CD14-positive monocyte (primary cell): ENCODE measurements around the gene LRRC45. TPM values are rescaled to one million over a fixed set of nuclear protein-coding genes. Genes with fewer than 3 reads are reported as not detected.

Experiments used
- DNase-seq, 3 donors: peaks; one replicate each; pipeline ENCODE4 v3.0.0-alpha.2; 2011 to 2022
- H2AFZ ChIP-seq: 2 replicates; pipeline ENCODE4 v1.6.0; 2012; ENCODE audit warnings: mild to moderate bottlenecking, low read depth, low read length, inconsistent platforms; ENCODE audit not compliant: insufficient read depth, poor library complexity, severe bottlenecking
- H3K27ac ChIP-seq, 2 donors: 1 replicate in 1 of 2; 2 replicates in 1 of 2; pipeline ENCODE4 v1.5.1; 2012 to 2013; ENCODE audit warnings: low read length in 2 of 2, control low read depth in 1 of 2, inconsistent platforms in 1 of 2, low read depth in 1 of 2, mild to moderate bottlenecking in 1 of 2
- H3K27me3 ChIP-seq, 2 donors: one replicate each; pipeline versions ENCODE4 v1.6.0 to v1.6.1; 2011 to 2013; ENCODE audit warnings: low read length in 2 of 2; ENCODE audit not compliant: control insufficient read depth in 2 of 2, insufficient read depth in 2 of 2
- H3K36me3 ChIP-seq, 2 donors: replicated peaks in 1 of 2; 1 replicate in 1 of 2; 2 replicates in 1 of 2; pipeline versions ENCODE4 v1.5.1 to v1.6.1; 2012 to 2013; ENCODE audit warnings: low read length in 2 of 2, control low read depth in 1 of 2, inconsistent platforms in 1 of 2, mild to moderate bottlenecking in 1 of 2; ENCODE audit not compliant: insufficient read depth in 2 of 2, control insufficient read depth in 1 of 2
- H3K4me1 ChIP-seq, 2 donors: 1 replicate in 1 of 2; 2 replicates in 1 of 2; pipeline versions ENCODE4 v1.5.1 to v1.6.1; 2012 to 2013; ENCODE audit warnings: low read length in 2 of 2, control low read depth in 1 of 2, inconsistent platforms in 1 of 2, mild to moderate bottlenecking in 1 of 2, moderate library complexity in 1 of 2; ENCODE audit not compliant: insufficient read depth in 2 of 2, control insufficient read depth in 1 of 2
- H3K4me2 ChIP-seq: replicated peaks from 2 replicates; pipeline ENCODE3; 2012; ENCODE audit warnings: low read length, moderate library complexity, mild to moderate bottlenecking; ENCODE audit not compliant: poor library complexity, severe bottlenecking; ENCODE audit errors: extremely low read depth
- H3K4me3 ChIP-seq, 3 experiments: fragments of 200-600 bp in 1 of 3; sonication (generic) in 1 of 3; replicated peaks in 1 of 3; 1 replicate in 2 of 3; 2 replicates in 1 of 3; pipeline ENCODE4 v1.5.1; 2011 to 2013; ENCODE audit warnings: low read length in 3 of 3, mild to moderate bottlenecking in 3 of 3, control low read depth in 2 of 3, low read depth in 2 of 3, inconsistent platforms in 1 of 3, moderate library complexity in 1 of 3
- H3K79me2 ChIP-seq: 2 replicates; pipeline ENCODE4 v1.6.0; 2012; ENCODE audit warnings: mild to moderate bottlenecking, control low read depth, inconsistent platforms, low read length, moderate library complexity; ENCODE audit not compliant: insufficient read depth
- H3K9ac ChIP-seq: 2 replicates; pipeline ENCODE4 v1.6.0; 2017; ENCODE audit warnings: low read length, mild to moderate bottlenecking; ENCODE audit not compliant: insufficient read depth, poor library complexity, severe bottlenecking
- H3K9me3 ChIP-seq, 2 donors: replicated peaks in 1 of 2; 1 replicate in 1 of 2; 2 replicates in 1 of 2; pipeline versions ENCODE4 v1.5.1 to v1.6.1; 2012 to 2013; ENCODE audit warnings: low read length in 2 of 2, control low read depth in 1 of 2; ENCODE audit not compliant: control insufficient read depth in 1 of 2, insufficient read depth in 1 of 2
- H4K20me1 ChIP-seq: 2 replicates; pipeline ENCODE4 v1.6.0; 2012; ENCODE audit warnings: mild to moderate bottlenecking, low read length, control low read depth, moderate library complexity; ENCODE audit not compliant: insufficient read depth
- H3K27ac Mint-ChIP-seq, 7 donors: one replicate each; pipeline ENCODE4 v1.8.0; 2020; ENCODE audit warnings: mild to moderate bottlenecking in 7 of 7, mixed read lengths in 7 of 7, moderate library complexity in 6 of 7, inconsistent platforms in 2 of 7
- H3K27me3 Mint-ChIP-seq, 3 donors: one replicate each; pipeline ENCODE4 v1.8.0; 2021 to 2022; ENCODE audit warnings: low read depth in 3 of 3, mild to moderate bottlenecking in 3 of 3, mixed read lengths in 3 of 3, moderate library complexity in 3 of 3, inconsistent platforms in 1 of 3
- H3K36me3 Mint-ChIP-seq, 2 donors: one replicate each; pipeline ENCODE4 v1.8.0; 2020; ENCODE audit warnings: mixed read lengths in 2 of 2, inconsistent platforms in 1 of 2, mild to moderate bottlenecking in 1 of 2
- H3K4me1 Mint-ChIP-seq: one replicate; pipeline ENCODE4 v1.8.0; 2020; ENCODE audit warnings: mild to moderate bottlenecking, mixed read lengths
- H3K4me3 Mint-ChIP-seq, 2 donors: one replicate each; pipeline ENCODE4 v1.8.0; 2020; ENCODE audit warnings: mild to moderate bottlenecking in 2 of 2, mixed read lengths in 2 of 2, moderate library complexity in 1 of 2
- H3K9me3 Mint-ChIP-seq, 7 donors: one replicate each; pipeline ENCODE4 v1.8.0; 2020 to 2022; ENCODE audit warnings: mixed read lengths in 7 of 7, mild to moderate bottlenecking in 6 of 7, moderate library complexity in 6 of 7, inconsistent platforms in 2 of 7
- WGBS: methylation state at CpG from one replicate; pipeline ENCODE4 v1.1.5; 2013; ENCODE audit warnings: missing lambda C conversion rate; ENCODE audit not compliant: insufficient coverage; 5-methylcytosine and 5-hydroxymethylcytosine counted together
- intact Hi-C, 2 donors: fragments of 100-400 bp; cut with micrococcal nuclease; formaldehyde crosslinking; loops; one replicate each; pipeline versions ENCODE4 v1.15.0 to v1.15.1; 2023
- polyA plus RNA-seq, 3 donors: library from polyadenylated mRNA; depleted of rRNA in 1 of 3; unstranded in 2 of 3; stranded (reverse) in 1 of 3; fragments of 300-500 nt in 2 of 3; fragments of >200 nt in 1 of 3; fragmentation: Illumina TruSeq in 2 of 3; gene quantifications; 1 replicate in 2 of 3; 2 replicates in 1 of 3; pipeline ENCODE4 v1.2.3, GENCODE V29; 2012 to 2021
- TF ChIP-seq, protein P1 (sequence below): fragments of 200-600 bp; IDR thresholded peaks from one replicate; pipeline ENCODE4 v1.8.0; 2022; ENCODE audit warnings: antibody characterized with exemption, mild to moderate bottlenecking

Gene LRRC45
- polyA plus RNA-seq, 3 donors = 2.6 to 12.2 (median 3.4) TPM

DNA sequence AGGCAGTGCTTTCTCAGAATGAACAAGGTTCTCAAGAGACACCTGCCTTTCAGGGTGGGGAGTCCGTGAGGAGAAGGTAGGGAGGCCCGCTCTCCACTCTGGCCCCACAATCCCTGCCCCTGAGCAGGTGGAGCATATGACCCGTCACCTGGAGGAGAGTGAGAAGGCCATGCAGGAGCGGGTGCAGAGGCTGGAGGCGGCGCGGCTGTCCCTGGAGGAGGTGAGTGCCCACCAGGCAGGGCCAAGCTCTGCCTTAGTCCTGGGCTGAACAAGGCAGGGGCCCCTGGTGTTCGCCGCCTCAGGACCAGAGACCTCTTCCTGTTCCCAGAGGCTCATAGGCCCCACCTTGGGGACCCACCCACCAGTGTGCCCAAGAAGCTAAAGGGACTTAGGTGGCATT is 5.9 kb downstream of the LRRC45 start:
- H3K4me3 ChIP-seq = no peak overlapping the region
- intact Hi-C loops = loop anchor here in 1 of 2 donors (10.0 kb wide), 1 partner anchor 296 kb away; no protein-coding TSS in a partner anchor
- H3K4me1 Mint-ChIP-seq = peaks cover 17% of the 10 kb centered on the region
- H3K4me3 Mint-ChIP-seq = no peak overlapping the region
- no peak for DNase-seq
- H3K9ac ChIP-seq = no peak overlapping the region
- WGBS = 98% methylated on average over 5 of the region's 9 CpGs
- no peak overlapping the region for H3K27ac Mint-ChIP-seq
- H3K27ac ChIP-seq = no peak overlapping the region
- peaks cover 12 to 38% of the 10 kb centered on the region in 2 donors for H3K36me3 Mint-ChIP-seq
- H4K20me1 ChIP-seq = peaks cover 5% of the 10 kb centered on the region
- H3K9me3 ChIP-seq = no peaks in the 10 kb centered on the region
- H3K4me2 ChIP-seq = no peak overlapping the region
- no peak overlapping the region for H2AFZ ChIP-seq
- peaks cover 23 to 38% of the 10 kb centered on the region in 2 donors for H3K4me1 ChIP-seq
- peaks cover 11 to 23% (median 13%) of the 10 kb centered on the region in 3 donors for H3K27me3 Mint-ChIP-seq
- peaks cover 0 to 5% (median 0%) of the 10 kb centered on the region in 7 donors for H3K9me3 Mint-ChIP-seq
- peaks cover 3% of the 10 kb centered on the region for H3K79me2 ChIP-seq
- TF ChIP-seq, protein P1, sequence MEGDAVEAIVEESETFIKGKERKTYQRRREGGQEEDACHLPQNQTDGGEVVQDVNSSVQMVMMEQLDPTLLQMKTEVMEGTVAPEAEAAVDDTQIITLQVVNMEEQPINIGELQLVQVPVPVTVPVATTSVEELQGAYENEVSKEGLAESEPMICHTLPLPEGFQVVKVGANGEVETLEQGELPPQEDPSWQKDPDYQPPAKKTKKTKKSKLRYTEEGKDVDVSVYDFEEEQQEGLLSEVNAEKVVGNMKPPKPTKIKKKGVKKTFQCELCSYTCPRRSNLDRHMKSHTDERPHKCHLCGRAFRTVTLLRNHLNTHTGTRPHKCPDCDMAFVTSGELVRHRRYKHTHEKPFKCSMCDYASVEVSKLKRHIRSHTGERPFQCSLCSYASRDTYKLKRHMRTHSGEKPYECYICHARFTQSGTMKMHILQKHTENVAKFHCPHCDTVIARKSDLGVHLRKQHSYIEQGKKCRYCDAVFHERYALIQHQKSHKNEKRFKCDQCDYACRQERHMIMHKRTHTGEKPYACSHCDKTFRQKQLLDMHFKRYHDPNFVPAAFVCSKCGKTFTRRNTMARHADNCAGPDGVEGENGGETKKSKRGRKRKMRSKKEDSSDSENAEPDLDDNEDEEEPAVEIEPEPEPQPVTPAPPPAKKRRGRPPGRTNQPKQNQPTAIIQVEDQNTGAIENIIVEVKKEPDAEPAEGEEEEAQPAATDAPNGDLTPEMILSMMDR = no peak
- peaks cover 6 to 10% of the 10 kb centered on the region in 2 donors for H3K27me3 ChIP-seq
- H3K36me3 ChIP-seq = peaks cover 0 to 4% of the 10 kb centered on the region in 2 donors

DNA sequence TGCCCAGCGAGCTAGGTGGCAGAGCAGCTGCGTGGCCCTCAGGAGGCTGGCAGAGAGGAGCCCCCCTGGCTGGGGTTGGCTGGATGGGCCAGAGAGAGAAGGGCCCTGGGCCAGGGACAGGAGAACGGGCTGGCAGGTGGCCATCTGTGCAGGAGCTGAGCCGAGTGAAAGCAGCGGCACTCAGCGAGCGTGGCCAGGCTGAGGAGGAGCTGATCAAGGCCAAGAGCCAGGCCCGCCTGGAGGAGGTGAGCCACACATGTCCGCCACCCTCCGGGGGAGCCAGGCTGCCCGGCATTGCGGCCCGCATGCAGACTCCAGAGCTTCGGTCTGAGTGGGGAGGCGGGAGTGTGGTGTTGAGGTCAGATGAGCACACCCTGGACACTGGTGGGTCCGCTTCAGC is 6.3 kb downstream of the LRRC45 start:
- peaks cover 12 to 40% of the 10 kb centered on the region in 2 donors for H3K36me3 Mint-ChIP-seq
- no peak overlapping the region for H3K4me2 ChIP-seq
- no peak for DNase-seq
- H3K27me3 ChIP-seq = peaks cover 6 to 10% of the 10 kb centered on the region in 2 donors
- H3K9me3 ChIP-seq = no peaks in the 10 kb centered on the region
- H3K36me3 ChIP-seq = peaks cover 0 to 4% of the 10 kb centered on the region in 2 donors
- intact Hi-C loops = loop anchor here in 1 of 2 donors (10.0 kb wide), 1 partner anchor 295 kb away; no protein-coding TSS in a partner anchor
- H4K20me1 ChIP-seq = peaks cover 5% of the 10 kb centered on the region
- peaks cover 0 to 5% (median 0%) of the 10 kb centered on the region in 7 donors for H3K9me3 Mint-ChIP-seq
- H3K27me3 Mint-ChIP-seq = peaks cover 11 to 23% (median 13%) of the 10 kb centered on the region in 3 donors
- 95% methylated on average over 15 of the region's 16 CpGs for WGBS
- H3K4me3 ChIP-seq = no peak overlapping the region
- TF ChIP-seq, protein P1 = no peak
- H3K4me3 Mint-ChIP-seq = peak overlapping the region in 1 of 2 donors; percentile 82
- no peak overlapping the region for H3K27ac ChIP-seq
- no peak overlapping the region for H2AFZ ChIP-seq
- peaks cover 13% of the 10 kb centered on the region for H3K4me1 Mint-ChIP-seq
- H3K79me2 ChIP-seq = peaks cover 3% of the 10 kb centered on the region
- H3K9ac ChIP-seq = no peak overlapping the region
- H3K4me1 ChIP-seq = peaks cover 19 to 34% of the 10 kb centered on the region in 2 donors
- H3K27ac Mint-ChIP-seq = peak overlapping the region in 2 of 7 donors; percentile 46 to 69
